AG04450 (cell line): Measurements from ENCODE around the gene PRKAA1. TPM values are rescaled to one million over a fixed set of nuclear protein-coding genes. Genes with fewer than 3 reads are reported as not detected.

Experiments used
- CTCF ChIA-PET: fragments of 300-600, 350-600 bp; formaldehyde crosslinking; extraction: SDS; loops from one replicate; lab custom pipeline; 2022; ENCODE audit warnings: antibody characterized with exemption, inconsistent platforms; lab: Charles Lee
- POLR2A ChIA-PET: fragments of 350-600 bp; formaldehyde crosslinking; extraction: SDS; loops from one replicate; lab custom pipeline; 2021; ENCODE audit warnings: antibody characterized with exemption, inconsistent platforms; lab: Yijun Ruan, JAX
- DNase-seq: peaks from one replicate; pipeline ENCODE4 v3.0.0-alpha.2; 2011; ENCODE audit warnings: low read depth, low spot score
- H3K27ac ChIP-seq: one replicate; pipeline ENCODE4 v1.5.1; 2012; ENCODE audit warnings: low read depth, low read length, control low read depth
- H3K27me3 ChIP-seq: one replicate; pipeline ENCODE4 v1.6.0; 2012; ENCODE audit warnings: low read length; ENCODE audit not compliant: control insufficient read depth, insufficient read depth
- H3K4me3 ChIP-seq: 2 replicates; pipeline ENCODE4 v1.5.1; 2011; ENCODE audit warnings: mild to moderate bottlenecking, low read depth, low read length, control low read depth
- H3K9me3 ChIP-seq: 2 replicates; pipeline ENCODE4 v1.5.1; 2012; ENCODE audit warnings: low read length; ENCODE audit not compliant: control insufficient read depth, insufficient read depth
- CTCF ChIP-seq: IDR thresholded peaks from 2 replicates; pipeline ENCODE4 v1.5.1; 2011; ENCODE audit warnings: low read depth, low read length, control low read depth, inconsistent platforms
- polyA plus RNA-seq: library from polyadenylated mRNA; depleted of rRNA; stranded (reverse); fragments of >200 nt; gene quantifications from 2 replicates; pipeline ENCODE4 v1.2.3, GENCODE V29; 2011

PRKAA1 gene
- polyA plus RNA-seq, 1 experiment, result 107 TPM

- CTCF ChIA-PET, result interaction anchor here (0.7 kb wide), 1 partner anchor 16 kb away, joined by 3 read pairs; no protein-coding TSS in a partner anchor
- no peaks in the 10 kb centered on the region for H3K27me3 ChIP-seq
- TF ChIP-seq CTCF, result no peak
- no peak overlapping the region for H3K4me3 ChIP-seq
- H3K27ac ChIP-seq, result no peak overlapping the region
- no peaks in the 10 kb centered on the region for H3K9me3 ChIP-seq
- no peak for DNase-seq
- POLR2A ChIA-PET, result interaction anchor here (1.2 to 1.3 kb wide), 4 partner anchors 9 to 25 kb away, joined by 3 to 6 read pairs (median 4); partner anchors contain the start of genes PRKAA1 and RPL37
Observed at GRCh38 chr5:40823459-40823858, 25.3 kb upstream of the PRKAA1 start.

- POLR2A ChIA-PET, result no interaction called here
- TF ChIP-seq CTCF, result no peak
- CTCF ChIA-PET, result interaction anchor here (0.5 kb wide), 1 partner anchor 57 kb away, joined by 3 read pairs; no protein-coding TSS in a partner anchor
Observed at GRCh38 chr5:40813698-40814281, 15.6 kb upstream of the PRKAA1 start.

GRCh38 chr5:40812125-40812524, 14.0 kb upstream of the PRKAA1 start:
- no peaks in the 10 kb centered on the region for H3K27me3 ChIP-seq
- DNase-seq, result no peak
- POLR2A ChIA-PET, result interaction anchor here (0.9 kb wide), 1 partner anchor 11 kb away, joined by 3 read pairs; no protein-coding TSS in a partner anchor
- TF ChIP-seq CTCF, result no peak
- H3K4me3 ChIP-seq, result no peak overlapping the region
- no peak overlapping the region for H3K27ac ChIP-seq
- no peaks in the 10 kb centered on the region for H3K9me3 ChIP-seq
- CTCF ChIA-PET, result no interaction called here

More at GRCh38 chr5:40813698-40814281, 15.6 kb upstream of the PRKAA1 start:
- DNase-seq, result no peak
- Histone ChIP-seq H3K27me3 (no peaks in the 10 kb centered on the region), H3K4me3 (no peak overlapping the region), H3K27ac (no peak overlapping the region), H3K9me3 (no peaks in the 10 kb centered on the region)

- Histone ChIP-seq H3K4me3 (no peak overlapping the region), H3K27ac (no peak overlapping the region), H3K9me3 (no peaks in the 10 kb centered on the region; the same call in 1 of the 2 replicates), H3K27me3 (no peaks in the 10 kb centered on the region)
- no peak for TF ChIP-seq CTCF
- ChIA-PET POLR2A (interaction anchor here (0.6 kb wide), 1 partner anchor 25 kb away, joined by 3 read pairs; no protein-coding TSS in a partner anchor), CTCF (no interaction called here)
- DNase-seq, result no peak
Observed at GRCh38 chr5:40801771-40802562, 3.8 kb upstream of the PRKAA1 start.

- POLR2A ChIA-PET, result interaction anchor here (0.6 to 1.5 kb wide), 6 partner anchors 8 to 1419 kb away, joined by 3 to 13 read pairs (median 4); no protein-coding TSS in a partner anchor
- DNase-seq, result no peak
- peak overlapping the region; percentile 96 for H3K4me3 ChIP-seq
- no peak for TF ChIP-seq CTCF
- no peak overlapping the region for H3K27ac ChIP-seq
- no peaks in the 10 kb centered on the region; the same call in 1 of the 2 replicates for H3K9me3 ChIP-seq
- H3K27me3 ChIP-seq, result no peaks in the 10 kb centered on the region
- CTCF ChIA-PET, result interaction anchor here (0.6 to 1.5 kb wide), 9 partner anchors 11 to 959 kb away, joined by 3 to 7 read pairs (median 4); no protein-coding TSS in a partner anchor
Observed at GRCh38 chr5:40799258-40799657, 1.1 kb upstream of the PRKAA1 start.
